Measurements from ENCODE around the gene ARHGEF11. TPM values are rescaled to one million over a fixed set of nuclear protein-coding genes. Genes with fewer than 3 reads are reported as not detected.

Gene ARHGEF11
- total RNA-seq, 2 experiments from 2014 or later, result 15.3 to 16.6 TPM

- CTCF ChIA-PET, result interaction anchor here (1.2 to 8.1 kb wide), 8 partner anchors 11 to 237 kb away, joined by 3 to 93 read pairs (median 14); partner anchors contain the start of genes NTRK1 and PEAR1
- no peaks in the 10 kb centered on the region for H3K36me3 Mint-ChIP-seq (ENCODE audit: low read depth)
- no peak overlapping the region for H3K4me3 Mint-ChIP-seq
- DNase-seq (peak; percentile 61), ATAC-seq (peak; percentile 43)
- peaks cover 33% of the 10 kb centered on the region for H3K4me1 Mint-ChIP-seq (ENCODE audit: low read depth)
- POLR2A ChIA-PET, result no interaction called here
- peak overlapping the region; percentile 28 for H3K27ac Mint-ChIP-seq
- peaks cover 80% of the 10 kb centered on the region for H3K27me3 Mint-ChIP-seq (ENCODE audit: low read depth)
- no peaks in the 10 kb centered on the region for H3K9me3 Mint-ChIP-seq (ENCODE audit: insufficient read depth)
Observed at GRCh38 chr1:156926175-156926574, 119.4 kb downstream of the ARHGEF11 start.

GRCh38 chr1:156925154-156926010 is 120.2 kb downstream of the ARHGEF11 start:
- no peak overlapping the region for H3K4me3 Mint-ChIP-seq
- CTCF ChIA-PET, result interaction anchor here (1.2 to 8.1 kb wide), 5 partner anchors 26 to 235 kb away, joined by 3 to 93 read pairs (median 18); partner anchors contain the start of gene PEAR1
- H3K27me3 Mint-ChIP-seq (ENCODE audit: low read depth), result peaks cover 80% of the 10 kb centered on the region
- H3K27ac Mint-ChIP-seq, result no peak overlapping the region
- DNase-seq, result no peak
- POLR2A ChIA-PET, result no interaction called here
- no peaks in the 10 kb centered on the region for H3K36me3 Mint-ChIP-seq (ENCODE audit: low read depth)
- ATAC-seq, result no peak
- H3K9me3 Mint-ChIP-seq (ENCODE audit: insufficient read depth), result no peaks in the 10 kb centered on the region
- peaks cover 35% of the 10 kb centered on the region for H3K4me1 Mint-ChIP-seq (ENCODE audit: low read depth)

- ATAC-seq, result no peak
- no peak for DNase-seq
- Mint-ChIP-seq H3K27me3 (ENCODE audit: low read depth) (peaks cover 83% of the 10 kb centered on the region), H3K9me3 (ENCODE audit: insufficient read depth) (no peaks in the 10 kb centered on the region), H3K4me1 (ENCODE audit: low read depth) (peaks cover 35% of the 10 kb centered on the region), H3K36me3 (ENCODE audit: low read depth) (no peaks in the 10 kb centered on the region), H3K27ac (no peak overlapping the region), H3K4me3 (no peak overlapping the region)
- POLR2A ChIA-PET, result interaction anchor here (0.6 kb wide), 1 partner anchor 83 kb away, joined by 3 read pairs; no protein-coding TSS in a partner anchor
- CTCF ChIA-PET, result interaction anchor here (1.1 to 8.1 kb wide), 4 partner anchors 32 to 235 kb away, joined by 3 to 93 read pairs (median 4); partner anchors contain the start of gene PEAR1
Observed at GRCh38 chr1:156924478-156925153, 120.9 kb downstream of the ARHGEF11 start.

GRCh38 chr1:156923670-156924477 is 121.7 kb downstream of the ARHGEF11 start:
- H3K36me3 Mint-ChIP-seq (ENCODE audit: low read depth), result no peaks in the 10 kb centered on the region
- no peak overlapping the region for H3K4me3 Mint-ChIP-seq
- peaks cover 35% of the 10 kb centered on the region for H3K4me1 Mint-ChIP-seq (ENCODE audit: low read depth)
- ChIA-PET POLR2A (interaction anchor here (0.6 kb wide), 2 partner anchors 12 to 82 kb away, joined by 3 to 4 read pairs; no protein-coding TSS in a partner anchor), CTCF (interaction anchor here (1.1 to 8.1 kb wide), 5 partner anchors 14 to 234 kb away, joined by 3 to 93 read pairs (median 4); partner anchors contain the start of gene PEAR1)
- peaks cover 81% of the 10 kb centered on the region for H3K27me3 Mint-ChIP-seq (ENCODE audit: low read depth)
- no peak for ATAC-seq
- no peak for DNase-seq
- H3K27ac Mint-ChIP-seq, result no peak overlapping the region
- no peaks in the 10 kb centered on the region for H3K9me3 Mint-ChIP-seq (ENCODE audit: insufficient read depth)

- ATAC-seq (no peak), DNase-seq (no peak)
- H3K4me1 Mint-ChIP-seq (ENCODE audit: low read depth), result peaks cover 33% of the 10 kb centered on the region
- ChIA-PET CTCF (interaction anchor here (1.4 to 8.1 kb wide), 3 partner anchors 13 to 196 kb away, joined by 4 to 93 read pairs (median 11); partner anchors contain the start of gene PEAR1), POLR2A (interaction anchor here (0.6 kb wide), 1 partner anchor 11 kb away, joined by 4 read pairs; no protein-coding TSS in a partner anchor)
- H3K27ac Mint-ChIP-seq, result no peak overlapping the region
- no peak overlapping the region for H3K4me3 Mint-ChIP-seq
- H3K9me3 Mint-ChIP-seq (ENCODE audit: insufficient read depth), result no peaks in the 10 kb centered on the region
- H3K27me3 Mint-ChIP-seq (ENCODE audit: low read depth), result peaks cover 81% of the 10 kb centered on the region
- no peaks in the 10 kb centered on the region for H3K36me3 Mint-ChIP-seq (ENCODE audit: low read depth)
Observed at GRCh38 chr1:156922986-156923669, 122.4 kb downstream of the ARHGEF11 start.

GRCh38 chr1:156921053-156921529 is 124.5 kb downstream of the ARHGEF11 start:
- POLR2A ChIA-PET, result no interaction called here
- Mint-ChIP-seq H3K36me3 (ENCODE audit: low read depth) (no peaks in the 10 kb centered on the region), H3K27me3 (ENCODE audit: low read depth) (peaks cover 76% of the 10 kb centered on the region), H3K27ac (no peak overlapping the region), H3K4me1 (ENCODE audit: low read depth) (peaks cover 14% of the 10 kb centered on the region), H3K4me3 (no peak overlapping the region), H3K9me3 (ENCODE audit: insufficient read depth) (no peaks in the 10 kb centered on the region)
- CTCF ChIA-PET, result interaction anchor here (0.8 to 2.6 kb wide), 6 partner anchors 9 to 535 kb away, joined by 3 to 11 read pairs (median 4); no protein-coding TSS in a partner anchor
- DNase-seq, result no peak
- no peak for ATAC-seq

- POLR2A ChIA-PET, result no interaction called here
- H3K36me3 Mint-ChIP-seq (ENCODE audit: low read depth), result no peaks in the 10 kb centered on the region
- ATAC-seq (peak; percentile 92), DNase-seq (peak; percentile 81)
- peaks cover 75% of the 10 kb centered on the region for H3K27me3 Mint-ChIP-seq (ENCODE audit: low read depth)
- CTCF ChIA-PET, result interaction anchor here (0.8 to 1.4 kb wide), 6 partner anchors 8 to 61 kb away, joined by 3 to 5 read pairs (median 4); no protein-coding TSS in a partner anchor
- peaks cover 10% of the 10 kb centered on the region for H3K4me1 Mint-ChIP-seq (ENCODE audit: low read depth)
- no peaks in the 10 kb centered on the region for H3K9me3 Mint-ChIP-seq (ENCODE audit: insufficient read depth)
- H3K4me3 Mint-ChIP-seq, result no peak within 1 kb of the TSS
- no peak within 1 kb of the TSS for H3K27ac Mint-ChIP-seq
Observed at GRCh38 chr1:156920233-156921052, 125.1 kb downstream of the ARHGEF11 start, which contains the start of gene LRRC71. Gene LRRC71, plus strand, starts transcription at chr1:156920632. Its CDS starts 172 bp downstream, at chr1:156920804.

- no peak overlapping the region for H3K27ac Mint-ChIP-seq
- no peak overlapping the region for H3K4me3 Mint-ChIP-seq
- H3K9me3 Mint-ChIP-seq (ENCODE audit: insufficient read depth), result no peaks in the 10 kb centered on the region
- ATAC-seq (no peak), DNase-seq (no peak)
- POLR2A ChIA-PET, result no interaction called here
- H3K4me1 Mint-ChIP-seq (ENCODE audit: low read depth), result no peaks in the 10 kb centered on the region
- peaks cover 29% of the 10 kb centered on the region for H3K27me3 Mint-ChIP-seq (ENCODE audit: low read depth)
- CTCF ChIA-PET, result interaction anchor here (0.7 to 1.6 kb wide), 2 partner anchors 14 to 24 kb away, joined by 3 read pairs; no protein-coding TSS in a partner anchor
- no peaks in the 10 kb centered on the region for H3K36me3 Mint-ChIP-seq (ENCODE audit: low read depth)
Observed at GRCh38 chr1:156914440-156914856, 131.1 kb downstream of the ARHGEF11 start.

GRCh38 chr1:156913809-156914387 is 131.6 kb downstream of the ARHGEF11 start:
- Mint-ChIP-seq H3K27me3 (ENCODE audit: low read depth) (peaks cover 23% of the 10 kb centered on the region), H3K36me3 (ENCODE audit: low read depth) (no peaks in the 10 kb centered on the region), H3K4me3 (no peak overlapping the region), H3K9me3 (ENCODE audit: insufficient read depth) (no peaks in the 10 kb centered on the region), H3K27ac (no peak overlapping the region), H3K4me1 (ENCODE audit: low read depth) (no peaks in the 10 kb centered on the region)
- ChIA-PET CTCF (interaction anchor here (0.7 to 1.6 kb wide), 2 partner anchors 14 to 23 kb away, joined by 3 read pairs; no protein-coding TSS in a partner anchor), POLR2A (interaction anchor here (0.6 kb wide), 1 partner anchor 42 kb away, joined by 5 read pairs; no protein-coding TSS in a partner anchor)
- no peak for ATAC-seq
- DNase-seq, result no peak

Data from activated CD8-positive, alpha-beta T cell treated with anti-CD3 and anti-CD28 coated beads, Interleukin-2, amount 10 ng/mL, durations not matched to agents 7 days and 5 days (primary cell).